HEK293T (cell line): ENCODE data around the gene MMP24.

ENCODE experiments used
- BHLHE40 ChIP-seq: fragments of 450-650 bp; IDR thresholded peaks from 2 replicates; pipeline ENCODE4 v1.6.1; 2016; ENCODE audit warnings: mild to moderate bottlenecking, moderate library complexity, borderline replicate concordance
- NFRKB ChIP-seq: fragments of 450-650 bp; IDR thresholded peaks from 2 replicates; pipeline ENCODE4 v1.6.1; 2016; ENCODE audit warnings: mild to moderate bottlenecking, moderate library complexity

DNA sequence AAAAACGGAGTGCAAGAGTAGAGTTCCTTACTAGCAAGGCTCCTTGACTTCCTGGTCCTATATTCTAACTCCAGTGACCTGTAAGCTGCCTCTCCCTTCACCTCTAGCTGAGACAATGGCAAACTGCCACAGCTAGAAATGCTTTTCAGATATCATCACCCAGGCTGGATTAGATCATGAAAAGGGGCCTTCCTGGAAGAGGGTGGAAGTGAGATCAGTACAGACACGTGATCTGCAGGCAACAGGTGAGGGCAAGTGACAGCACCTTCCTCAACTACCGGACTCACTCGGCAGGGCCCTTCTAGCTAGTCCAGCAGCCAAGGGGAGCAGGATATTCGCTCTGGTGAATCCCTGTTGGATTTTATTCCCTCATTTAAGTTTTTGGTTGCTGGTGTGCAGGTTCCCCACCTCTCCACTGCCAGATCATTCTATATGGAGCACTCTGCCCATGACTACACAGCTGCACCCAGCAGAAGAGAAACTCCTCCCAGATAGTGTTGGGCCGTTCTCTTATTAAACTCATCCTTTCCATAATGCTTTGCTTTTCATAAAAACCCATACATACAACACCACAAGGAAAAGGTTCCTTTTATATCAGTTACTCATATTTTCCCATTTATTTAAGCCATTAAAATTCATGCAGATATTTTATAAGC, 92.1 kb downstream of the MMP24 start:
- TF ChIP-seq NFRKB = no peak
- TF ChIP-seq BHLHE40 = no peak
